HG03575 (cell line): ENCODE measurements around the gene TRUB1.

Experiments
- ATAC-seq: cut with Tn5 transposase; IDR thresholded peaks from one replicate; pipeline ENCODE4 v1.9.1; 2021; ENCODE audit not compliant: unreplicated experiment, insufficient number of reproducible peaks, low FRiP score; ENCODE audit errors: extremely low read depth

TRUB1 gene

GRCh38 chr10:115020449-115020848, 82.5 kb downstream of the TRUB1 start:
- ATAC-seq: no peak

GRCh38 chr10:115022733-115023132, 84.7 kb downstream of the TRUB1 start:
- no peak for ATAC-seq

- ATAC-seq: no peak
Measured at GRCh38 chr10:115023715-115024114, 85.7 kb downstream of the TRUB1 start.

GRCh38 chr10:115024371-115024770, 86.4 kb downstream of the TRUB1 start:
- ATAC-seq: no peak

- ATAC-seq: no peak
Measured at GRCh38 chr10:115026056-115026745, 88.2 kb downstream of the TRUB1 start.

- ATAC-seq: no peak
Measured at GRCh38 chr10:115026746-115027140, 88.7 kb downstream of the TRUB1 start.
